IPS-18a (cell line): ENCODE data around the gene TAS2R50.
"Not testable (repeated sequence)": the region's sequence is repeated elsewhere in the genome, so short reads cannot be mapped to it uniquely, and the experiment has no call there.

ENCODE experiments used
- H3K27ac ChIP-seq: one replicate; pipeline ENCODE4 v1.5.1; 2013; ENCODE audit warnings: low read length
- H3K27me3 ChIP-seq: one replicate; pipeline ENCODE4 v1.6.1; 2013; ENCODE audit warnings: mild to moderate bottlenecking, low read length; ENCODE audit not compliant: control insufficient read depth, insufficient read depth
- H3K36me3 ChIP-seq: one replicate; pipeline ENCODE4 v1.6.1; 2013; ENCODE audit warnings: low read depth, low read length; ENCODE audit not compliant: control insufficient read depth
- H3K4me1 ChIP-seq: one replicate; pipeline ENCODE4 v1.6.1; 2013; ENCODE audit warnings: low read depth, low read length; ENCODE audit not compliant: control insufficient read depth
- H3K4me3 ChIP-seq: one replicate; pipeline ENCODE4 v1.5.1; 2013; ENCODE audit warnings: low read length
- H3K9ac ChIP-seq: one replicate; pipeline ENCODE4 v1.6.1; 2013; ENCODE audit warnings: mild to moderate bottlenecking, low read length, moderate library complexity
- H3K9me3 ChIP-seq: one replicate; pipeline ENCODE4 v1.6.1; 2013; ENCODE audit warnings: low read depth, low read length; ENCODE audit not compliant: control insufficient read depth

TAS2R50 gene

GRCh38 chr12:10986812-10987211 lies at the start of gene TAS2R50:
Gene TAS2R50, minus strand, starts transcription at chr12:10986912. Its CDS starts 52 bp downstream, at chr12:10986860.
- H3K9ac ChIP-seq = no peak within 1 kb of the TSS
- H3K9me3 ChIP-seq = peaks cover 6% of the 10 kb centered on the region
- H3K36me3 ChIP-seq = no peaks in the 10 kb centered on the region
- no peaks in the 10 kb centered on the region for H3K27me3 ChIP-seq
- no peak within 1 kb of the TSS for H3K27ac ChIP-seq
- no peaks in the 10 kb centered on the region for H3K4me1 ChIP-seq
- H3K4me3 ChIP-seq = no peak within 1 kb of the TSS

GRCh38 chr12:11033959-11034358 lies 47.2 kb upstream of the TAS2R50 start:
- not testable (repeated sequence) for H3K36me3 ChIP-seq, H3K9me3 ChIP-seq, H3K27me3 ChIP-seq, H3K4me1 ChIP-seq, H3K9ac ChIP-seq, H3K4me3 ChIP-seq, H3K27ac ChIP-seq

- H3K36me3 ChIP-seq = no peaks in the 10 kb centered on the region
- no peak within 1 kb of the TSS for H3K9ac ChIP-seq
- no peaks in the 10 kb centered on the region for H3K4me1 ChIP-seq
- H3K9me3 ChIP-seq = no peaks in the 10 kb centered on the region
- no peak within 1 kb of the TSS for H3K27ac ChIP-seq
- no peaks in the 10 kb centered on the region for H3K27me3 ChIP-seq
- H3K4me3 ChIP-seq = no peak within 1 kb of the TSS
Measured at GRCh38 chr12:11031307-11031706, 44.6 kb upstream of the TAS2R50 start, which contains the start of gene TAS2R31. Gene TAS2R31, minus strand, starts transcription at chr12:11031407. Its CDS starts 72 bp downstream, at chr12:11031335.

- no peak overlapping the region for H3K4me3 ChIP-seq
- H3K27me3 ChIP-seq = no peaks in the 10 kb centered on the region
- no peak overlapping the region for H3K27ac ChIP-seq
- H3K9ac ChIP-seq = no peak overlapping the region
- H3K4me1 ChIP-seq = no peaks in the 10 kb centered on the region
- H3K36me3 ChIP-seq = no peaks in the 10 kb centered on the region
- no peaks in the 10 kb centered on the region for H3K9me3 ChIP-seq
Measured at GRCh38 chr12:11026118-11026517, 39.4 kb upstream of the TAS2R50 start.

- Histone ChIP-seq H3K9ac (no peak overlapping the region), H3K9me3 (no peaks in the 10 kb centered on the region), H3K27ac (no peak overlapping the region), H3K36me3 (no peaks in the 10 kb centered on the region), H3K4me3 (no peak overlapping the region), H3K27me3 (no peaks in the 10 kb centered on the region), H3K4me1 (no peaks in the 10 kb centered on the region)
Measured at GRCh38 chr12:11023387-11023786, 36.7 kb upstream of the TAS2R50 start.

GRCh38 chr12:11022520-11022919 lies 35.8 kb upstream of the TAS2R50 start, which contains the start of gene TAS2R19:
Gene TAS2R19, minus strand, starts transcription at chr12:11022620. Its CDS starts 49 bp downstream, at chr12:11022571.
- H3K27ac ChIP-seq = no peak within 1 kb of the TSS
- no peaks in the 10 kb centered on the region for H3K27me3 ChIP-seq
- H3K4me3 ChIP-seq = no peak within 1 kb of the TSS
- H3K4me1 ChIP-seq = no peaks in the 10 kb centered on the region
- H3K9ac ChIP-seq = no peak within 1 kb of the TSS
- no peaks in the 10 kb centered on the region for H3K9me3 ChIP-seq
- no peaks in the 10 kb centered on the region for H3K36me3 ChIP-seq

- Histone ChIP-seq H3K27me3 (no peaks in the 10 kb centered on the region), H3K27ac (no peak overlapping the region), H3K4me3 (no peak overlapping the region), H3K9ac (no peak overlapping the region), H3K9me3 (no peaks in the 10 kb centered on the region), H3K36me3 (no peaks in the 10 kb centered on the region), H3K4me1 (no peaks in the 10 kb centered on the region)
Measured at GRCh38 chr12:11016937-11017336, 30.2 kb upstream of the TAS2R50 start.

DNA sequence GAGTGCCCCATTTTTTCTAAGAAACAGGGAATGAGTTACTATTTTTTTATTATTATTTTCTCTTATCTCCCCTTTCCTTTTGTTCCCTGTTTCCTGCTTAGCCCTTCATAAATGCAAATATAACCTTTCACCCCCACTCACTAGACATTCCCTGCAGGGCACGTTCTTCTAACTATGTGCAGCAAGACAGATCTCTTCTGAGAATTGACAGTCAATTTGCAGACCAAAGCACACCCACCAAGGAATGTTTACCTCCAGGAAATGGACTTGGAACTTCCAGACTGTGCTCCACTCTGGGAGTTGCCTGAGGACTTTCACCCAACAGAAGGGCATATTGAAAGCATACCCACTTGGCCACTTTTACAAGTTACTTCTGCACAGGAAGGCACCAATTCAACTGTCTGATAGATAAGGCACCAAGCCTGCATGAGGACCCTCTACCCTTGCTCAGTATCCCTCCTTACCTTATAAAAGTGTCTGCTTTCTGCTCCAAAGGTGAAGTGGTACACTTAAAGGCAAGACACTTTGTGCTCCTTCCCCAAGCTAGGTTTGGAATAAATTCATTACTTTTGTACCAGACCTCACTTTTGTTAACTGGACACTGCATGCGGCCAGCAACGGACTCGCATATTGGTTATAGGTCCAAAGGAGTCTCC lies 29.2 kb upstream of the TAS2R50 start:
- no peaks in the 10 kb centered on the region for H3K4me1 ChIP-seq
- H3K9me3 ChIP-seq = no peaks in the 10 kb centered on the region
- no peaks in the 10 kb centered on the region for H3K36me3 ChIP-seq
- no peak overlapping the region for H3K4me3 ChIP-seq
- no peaks in the 10 kb centered on the region for H3K27me3 ChIP-seq
- no peak overlapping the region for H3K27ac ChIP-seq
- H3K9ac ChIP-seq = no peak overlapping the region

- no peaks in the 10 kb centered on the region for H3K36me3 ChIP-seq
- no peak overlapping the region for H3K4me3 ChIP-seq
- H3K9ac ChIP-seq = no peak overlapping the region
- H3K27me3 ChIP-seq = no peaks in the 10 kb centered on the region
- H3K4me1 ChIP-seq = no peaks in the 10 kb centered on the region
- H3K9me3 ChIP-seq = no peaks in the 10 kb centered on the region
- no peak overlapping the region for H3K27ac ChIP-seq
Measured at GRCh38 chr12:11014234-11014633, 27.5 kb upstream of the TAS2R50 start.

GRCh38 chr12:11007608-11008007 lies 20.9 kb upstream of the TAS2R50 start:
- no peaks in the 10 kb centered on the region for H3K36me3 ChIP-seq
- H3K27ac ChIP-seq = no peak overlapping the region
- no peak overlapping the region for H3K9ac ChIP-seq
- no peak overlapping the region for H3K4me3 ChIP-seq
- H3K9me3 ChIP-seq = no peaks in the 10 kb centered on the region
- H3K27me3 ChIP-seq = no peaks in the 10 kb centered on the region
- H3K4me1 ChIP-seq = no peaks in the 10 kb centered on the region

DNA sequence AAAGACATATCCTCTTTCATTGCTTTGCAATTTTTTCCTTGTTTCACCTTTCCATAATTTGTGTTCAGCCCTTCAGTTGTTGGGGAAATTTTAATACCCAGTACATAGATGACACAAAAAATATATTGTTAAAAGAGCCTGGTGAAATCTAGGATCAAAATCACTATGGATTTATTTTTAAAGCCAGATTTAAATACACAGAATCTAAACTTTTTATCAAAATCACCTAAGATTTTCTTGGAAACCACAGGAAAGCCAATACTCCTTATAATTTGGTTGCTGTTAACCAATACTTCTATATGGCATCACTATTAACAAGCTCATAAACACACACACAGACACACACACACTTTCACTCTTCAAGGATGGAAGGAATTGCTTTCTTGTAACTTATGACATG lies 11.5 kb upstream of the TAS2R50 start, which contains the start of gene TAS2R20:
TAS2R20 (minus strand) TSS at position 101 of the 400 bp plus-strand sequence. CDS start 429 bp downstream, outside the sequence.
- no peak within 1 kb of the TSS for H3K4me3 ChIP-seq
- no peak within 1 kb of the TSS for H3K9ac ChIP-seq
- H3K9me3 ChIP-seq = no peaks in the 10 kb centered on the region
- no peak within 1 kb of the TSS for H3K27ac ChIP-seq
- no peaks in the 10 kb centered on the region for H3K36me3 ChIP-seq
- H3K27me3 ChIP-seq = no peaks in the 10 kb centered on the region
- H3K4me1 ChIP-seq = no peaks in the 10 kb centered on the region

DNA sequence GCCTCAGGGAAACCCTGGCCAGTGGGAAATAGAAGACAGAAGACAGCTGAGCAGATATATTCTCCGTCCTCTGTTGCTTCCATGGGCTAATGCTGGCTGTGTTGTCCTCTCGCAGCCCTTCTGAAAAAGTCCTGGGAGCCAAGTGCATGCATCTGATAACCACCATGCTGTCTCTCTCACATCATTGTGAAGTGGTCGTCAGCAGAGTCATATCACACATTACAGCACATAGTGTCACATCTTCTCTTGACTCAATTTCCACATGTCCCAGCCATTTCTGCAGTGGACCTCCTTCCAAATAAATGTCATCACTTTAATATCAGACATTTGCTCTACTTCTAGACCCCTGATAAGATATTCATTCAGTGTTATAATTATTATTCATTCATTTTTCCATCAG lies 7.6 kb upstream of the TAS2R50 start:
- Histone ChIP-seq H3K9me3 (peaks cover 6% of the 10 kb centered on the region), H3K9ac (no peak overlapping the region), H3K4me1 (no peaks in the 10 kb centered on the region), H3K4me3 (no peak overlapping the region), H3K27me3 (no peaks in the 10 kb centered on the region), H3K27ac (no peak overlapping the region), H3K36me3 (no peaks in the 10 kb centered on the region)
